Measurements from ENCODE around the gene KSR1. TPM values are rescaled to one million over a fixed set of nuclear protein-coding genes. Genes with fewer than 3 reads are reported as not detected.

The KSR1 gene
- total and polyA plus RNA-seq, 2 experiments from 2014 or later, result 7.8 to 53.2 TPM

DNA sequence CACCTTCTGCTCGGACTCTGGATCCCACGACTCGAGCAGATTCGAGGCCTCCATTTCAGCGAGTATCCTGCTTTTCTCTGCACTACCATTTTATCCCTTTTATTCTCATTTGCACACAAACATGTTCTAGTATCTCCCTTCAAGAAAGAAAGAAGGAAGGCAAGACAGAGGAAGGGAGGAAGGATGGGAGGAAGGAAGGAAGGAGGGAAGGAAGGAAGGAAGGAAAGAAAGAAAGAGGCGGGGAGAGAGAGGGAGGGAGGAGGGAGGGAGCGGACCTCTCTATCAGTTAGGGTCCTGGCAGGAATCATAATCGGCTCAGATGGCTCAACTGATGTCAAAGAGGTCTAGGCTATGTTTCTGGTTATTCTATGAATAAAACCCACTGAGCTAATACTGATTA is 10.3 kb upstream of the KSR1 start (continued):
- TF ChIP-seq, protein P1, sequence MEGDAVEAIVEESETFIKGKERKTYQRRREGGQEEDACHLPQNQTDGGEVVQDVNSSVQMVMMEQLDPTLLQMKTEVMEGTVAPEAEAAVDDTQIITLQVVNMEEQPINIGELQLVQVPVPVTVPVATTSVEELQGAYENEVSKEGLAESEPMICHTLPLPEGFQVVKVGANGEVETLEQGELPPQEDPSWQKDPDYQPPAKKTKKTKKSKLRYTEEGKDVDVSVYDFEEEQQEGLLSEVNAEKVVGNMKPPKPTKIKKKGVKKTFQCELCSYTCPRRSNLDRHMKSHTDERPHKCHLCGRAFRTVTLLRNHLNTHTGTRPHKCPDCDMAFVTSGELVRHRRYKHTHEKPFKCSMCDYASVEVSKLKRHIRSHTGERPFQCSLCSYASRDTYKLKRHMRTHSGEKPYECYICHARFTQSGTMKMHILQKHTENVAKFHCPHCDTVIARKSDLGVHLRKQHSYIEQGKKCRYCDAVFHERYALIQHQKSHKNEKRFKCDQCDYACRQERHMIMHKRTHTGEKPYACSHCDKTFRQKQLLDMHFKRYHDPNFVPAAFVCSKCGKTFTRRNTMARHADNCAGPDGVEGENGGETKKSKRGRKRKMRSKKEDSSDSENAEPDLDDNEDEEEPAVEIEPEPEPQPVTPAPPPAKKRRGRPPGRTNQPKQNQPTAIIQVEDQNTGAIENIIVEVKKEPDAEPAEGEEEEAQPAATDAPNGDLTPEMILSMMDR (conservative IDR thresholded peaks at IDR 0.05; ENCODE audit: low read depth in 2 of 2), result no peak
- no peak for TF ChIP-seq EZH2 (IDR thresholded peaks at IDR 0.05; ENCODE audit: low read depth, unreplicated experiment)

DNA sequence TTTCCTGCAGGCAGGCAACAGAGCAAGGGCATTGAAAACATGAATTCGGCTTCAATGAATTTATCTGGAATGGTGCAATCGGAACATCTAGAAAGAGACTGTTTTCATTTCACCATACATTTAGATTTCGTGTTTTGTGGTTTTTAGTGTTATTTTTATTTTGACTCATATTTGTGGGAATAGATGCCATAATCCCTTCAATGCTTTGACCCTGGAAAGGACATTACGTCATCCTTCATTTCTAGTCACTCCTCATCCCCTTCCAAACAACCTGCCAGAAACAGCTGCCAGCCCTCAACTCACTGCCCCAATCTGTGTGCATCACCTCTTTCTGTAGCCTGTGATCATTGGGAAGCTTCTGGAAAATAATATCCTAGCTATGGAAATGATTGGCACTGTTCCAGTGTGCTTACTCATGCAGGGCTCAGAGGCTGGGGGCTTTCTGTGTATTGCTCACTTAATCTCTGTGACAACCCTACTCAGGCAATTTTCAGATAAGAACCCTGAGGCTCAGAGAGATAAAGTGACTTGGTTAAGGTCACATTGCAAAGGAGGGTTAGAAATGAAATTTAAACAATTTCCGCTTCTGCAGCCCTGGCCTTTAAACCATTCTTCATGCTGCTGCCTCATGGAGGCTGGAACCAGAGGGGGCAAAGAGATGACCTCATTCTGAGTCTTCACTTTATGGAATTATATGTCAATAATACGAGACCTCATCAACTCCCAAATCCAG is 9.5 kb upstream of the KSR1 start:
- ATAC-seq (no peak), DNase-seq (ENCODE audit: low spot score) (no peak)
- H3K4me3 ChIP-seq, result no peak overlapping the region
- no peaks in the 10 kb centered on the region for H3K9me2 ChIP-seq (ENCODE audit: insufficient read depth)
- Mint-ChIP-seq H3K9me3 (no peaks in the 10 kb centered on the region), H3K4me3 (no peak overlapping the region), H3K27me3 (ENCODE audit: insufficient read depth, low read depth, poor library complexity) (peaks cover 3% of the 10 kb centered on the region), H3K4me1 (no peaks in the 10 kb centered on the region), H3K27ac (no peak overlapping the region), H3K36me3 (ENCODE audit: low read depth) (no peaks in the 10 kb centered on the region)
- H2AFZ ChIP-seq, result no peak overlapping the region
- no peaks in the 10 kb centered on the region for H3K4me1 ChIP-seq (ENCODE audit: insufficient read depth)
- no peak overlapping the region for H3K4me2 ChIP-seq
- no peaks in the 10 kb centered on the region for H4K20me1 ChIP-seq (replicated peaks; ENCODE audit: insufficient read depth)
- H3K27me3 ChIP-seq (ENCODE audit: insufficient read depth), result no peaks in the 10 kb centered on the region
- no peaks in the 10 kb centered on the region for H3F3A ChIP-seq (replicated peaks; ENCODE audit: low read depth)
- no peaks in the 10 kb centered on the region for H3K79me2 ChIP-seq (replicated peaks; ENCODE audit: insufficient read depth)
- H3K36me3 ChIP-seq (ENCODE audit: insufficient read depth), result no peaks in the 10 kb centered on the region
- H3K27ac ChIP-seq (ENCODE audit: low read depth), result no peak overlapping the region
- no peak for TF ChIP-seq NANOG (IDR thresholded peaks at IDR 0.05; ENCODE audit: borderline replicate concordance)
- no peak for TF ChIP-seq STAT1 (IDR thresholded peaks at IDR 0.05; ENCODE audit: unreplicated experiment)
- TF ChIP-seq EZH2 (IDR thresholded peaks at IDR 0.05; ENCODE audit: low read depth, unreplicated experiment), result no peak
- TF ChIP-seq, protein P2, sequence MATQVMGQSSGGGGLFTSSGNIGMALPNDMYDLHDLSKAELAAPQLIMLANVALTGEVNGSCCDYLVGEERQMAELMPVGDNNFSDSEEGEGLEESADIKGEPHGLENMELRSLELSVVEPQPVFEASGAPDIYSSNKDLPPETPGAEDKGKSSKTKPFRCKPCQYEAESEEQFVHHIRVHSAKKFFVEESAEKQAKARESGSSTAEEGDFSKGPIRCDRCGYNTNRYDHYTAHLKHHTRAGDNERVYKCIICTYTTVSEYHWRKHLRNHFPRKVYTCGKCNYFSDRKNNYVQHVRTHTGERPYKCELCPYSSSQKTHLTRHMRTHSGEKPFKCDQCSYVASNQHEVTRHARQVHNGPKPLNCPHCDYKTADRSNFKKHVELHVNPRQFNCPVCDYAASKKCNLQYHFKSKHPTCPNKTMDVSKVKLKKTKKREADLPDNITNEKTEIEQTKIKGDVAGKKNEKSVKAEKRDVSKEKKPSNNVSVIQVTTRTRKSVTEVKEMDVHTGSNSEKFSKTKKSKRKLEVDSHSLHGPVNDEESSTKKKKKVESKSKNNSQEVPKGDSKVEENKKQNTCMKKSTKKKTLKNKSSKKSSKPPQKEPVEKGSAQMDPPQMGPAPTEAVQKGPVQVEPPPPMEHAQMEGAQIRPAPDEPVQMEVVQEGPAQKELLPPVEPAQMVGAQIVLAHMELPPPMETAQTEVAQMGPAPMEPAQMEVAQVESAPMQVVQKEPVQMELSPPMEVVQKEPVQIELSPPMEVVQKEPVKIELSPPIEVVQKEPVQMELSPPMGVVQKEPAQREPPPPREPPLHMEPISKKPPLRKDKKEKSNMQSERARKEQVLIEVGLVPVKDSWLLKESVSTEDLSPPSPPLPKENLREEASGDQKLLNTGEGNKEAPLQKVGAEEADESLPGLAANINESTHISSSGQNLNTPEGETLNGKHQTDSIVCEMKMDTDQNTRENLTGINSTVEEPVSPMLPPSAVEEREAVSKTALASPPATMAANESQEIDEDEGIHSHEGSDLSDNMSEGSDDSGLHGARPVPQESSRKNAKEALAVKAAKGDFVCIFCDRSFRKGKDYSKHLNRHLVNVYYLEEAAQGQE (IDR thresholded peaks at IDR 0.05; ENCODE audit: unreplicated experiment), result no peak
- TF ChIP-seq ZNF114 (CRISPR knock-in tag; IDR thresholded peaks at IDR 0.05), result no peak
- TF ChIP-seq EZH2phosphoT487 (IDR thresholded peaks at IDR 0.05; ENCODE audit: unreplicated experiment), result no peak
- TF ChIP-seq ZNF331 (CRISPR knock-in tag; IDR thresholded peaks at IDR 0.05; ENCODE audit: low read depth), result no peak
- TF ChIP-seq, protein P3, sequence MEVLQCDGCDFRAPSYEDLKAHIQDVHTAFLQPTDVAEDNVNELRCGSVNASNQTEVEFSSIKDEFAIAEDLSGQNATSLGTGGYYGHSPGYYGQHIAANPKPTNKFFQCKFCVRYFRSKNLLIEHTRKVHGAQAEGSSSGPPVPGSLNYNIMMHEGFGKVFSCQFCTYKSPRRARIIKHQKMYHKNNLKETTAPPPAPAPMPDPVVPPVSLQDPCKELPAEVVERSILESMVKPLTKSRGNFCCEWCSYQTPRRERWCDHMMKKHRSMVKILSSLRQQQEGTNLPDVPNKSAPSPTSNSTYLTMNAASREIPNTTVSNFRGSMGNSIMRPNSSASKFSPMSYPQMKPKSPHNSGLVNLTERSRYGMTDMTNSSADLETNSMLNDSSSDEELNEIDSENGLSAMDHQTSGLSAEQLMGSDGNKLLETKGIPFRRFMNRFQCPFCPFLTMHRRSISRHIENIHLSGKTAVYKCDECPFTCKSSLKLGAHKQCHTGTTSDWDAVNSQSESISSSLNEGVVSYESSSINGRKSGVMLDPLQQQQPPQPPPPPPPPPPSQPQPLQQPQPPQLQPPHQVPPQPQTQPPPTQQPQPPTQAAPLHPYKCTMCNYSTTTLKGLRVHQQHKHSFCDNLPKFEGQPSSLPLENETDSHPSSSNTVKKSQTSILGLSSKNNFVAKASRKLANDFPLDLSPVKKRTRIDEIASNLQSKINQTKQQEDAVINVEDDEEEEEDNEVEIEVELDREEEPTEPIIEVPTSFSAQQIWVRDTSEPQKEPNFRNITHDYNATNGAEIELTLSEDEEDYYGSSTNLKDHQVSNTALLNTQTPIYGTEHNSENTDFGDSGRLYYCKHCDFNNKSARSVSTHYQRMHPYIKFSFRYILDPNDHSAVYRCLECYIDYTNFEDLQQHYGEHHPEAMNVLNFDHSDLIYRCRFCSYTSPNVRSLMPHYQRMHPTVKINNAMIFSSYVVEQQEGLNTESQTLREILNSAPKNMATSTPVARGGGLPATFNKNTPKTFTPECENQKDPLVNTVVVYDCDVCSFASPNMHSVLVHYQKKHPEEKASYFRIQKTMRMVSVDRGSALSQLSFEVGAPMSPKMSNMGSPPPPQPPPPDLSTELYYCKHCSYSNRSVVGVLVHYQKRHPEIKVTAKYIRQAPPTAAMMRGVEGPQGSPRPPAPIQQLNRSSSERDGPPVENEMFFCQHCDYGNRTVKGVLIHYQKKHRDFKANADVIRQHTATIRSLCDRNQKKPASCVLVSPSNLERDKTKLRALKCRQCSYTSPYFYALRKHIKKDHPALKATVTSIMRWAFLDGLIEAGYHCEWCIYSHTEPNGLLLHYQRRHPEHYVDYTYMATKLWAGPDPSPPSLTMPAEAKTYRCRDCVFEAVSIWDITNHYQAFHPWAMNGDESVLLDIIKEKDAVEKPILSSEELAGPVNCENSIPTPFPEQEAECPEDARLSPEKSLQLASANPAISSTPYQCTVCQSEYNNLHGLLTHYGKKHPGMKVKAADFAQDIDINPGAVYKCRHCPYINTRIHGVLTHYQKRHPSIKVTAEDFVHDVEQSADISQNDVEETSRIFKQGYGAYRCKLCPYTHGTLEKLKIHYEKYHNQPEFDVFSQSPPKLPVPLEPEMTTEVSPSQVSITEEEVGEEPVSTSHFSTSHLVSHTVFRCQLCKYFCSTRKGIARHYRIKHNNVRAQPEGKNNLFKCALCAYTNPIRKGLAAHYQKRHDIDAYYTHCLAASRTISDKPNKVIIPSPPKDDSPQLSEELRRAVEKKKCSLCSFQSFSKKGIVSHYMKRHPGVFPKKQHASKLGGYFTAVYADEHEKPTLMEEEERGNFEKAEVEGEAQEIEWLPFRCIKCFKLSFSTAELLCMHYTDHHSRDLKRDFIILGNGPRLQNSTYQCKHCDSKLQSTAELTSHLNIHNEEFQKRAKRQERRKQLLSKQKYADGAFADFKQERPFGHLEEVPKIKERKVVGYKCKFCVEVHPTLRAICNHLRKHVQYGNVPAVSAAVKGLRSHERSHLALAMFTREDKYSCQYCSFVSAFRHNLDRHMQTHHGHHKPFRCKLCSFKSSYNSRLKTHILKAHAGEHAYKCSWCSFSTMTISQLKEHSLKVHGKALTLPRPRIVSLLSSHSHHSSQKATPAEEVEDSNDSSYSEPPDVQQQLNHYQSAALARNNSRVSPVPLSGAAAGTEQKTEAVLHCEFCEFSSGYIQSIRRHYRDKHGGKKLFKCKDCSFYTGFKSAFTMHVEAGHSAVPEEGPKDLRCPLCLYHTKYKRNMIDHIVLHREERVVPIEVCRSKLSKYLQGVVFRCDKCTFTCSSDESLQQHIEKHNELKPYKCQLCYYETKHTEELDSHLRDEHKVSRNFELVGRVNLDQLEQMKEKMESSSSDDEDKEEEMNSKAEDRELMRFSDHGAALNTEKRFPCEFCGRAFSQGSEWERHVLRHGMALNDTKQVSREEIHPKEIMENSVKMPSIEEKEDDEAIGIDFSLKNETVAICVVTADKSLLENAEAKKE (CRISPR knock-in tag; IDR thresholded peaks at IDR 0.05), result no peak
- TF ChIP-seq, protein P4, sequence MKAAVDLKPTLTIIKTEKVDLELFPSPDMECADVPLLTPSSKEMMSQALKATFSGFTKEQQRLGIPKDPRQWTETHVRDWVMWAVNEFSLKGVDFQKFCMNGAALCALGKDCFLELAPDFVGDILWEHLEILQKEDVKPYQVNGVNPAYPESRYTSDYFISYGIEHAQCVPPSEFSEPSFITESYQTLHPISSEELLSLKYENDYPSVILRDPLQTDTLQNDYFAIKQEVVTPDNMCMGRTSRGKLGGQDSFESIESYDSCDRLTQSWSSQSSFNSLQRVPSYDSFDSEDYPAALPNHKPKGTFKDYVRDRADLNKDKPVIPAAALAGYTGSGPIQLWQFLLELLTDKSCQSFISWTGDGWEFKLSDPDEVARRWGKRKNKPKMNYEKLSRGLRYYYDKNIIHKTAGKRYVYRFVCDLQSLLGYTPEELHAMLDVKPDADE (IDR thresholded peaks at IDR 0.05), result no peak
